Thyroid gland (tissue), 4 donors: ENCODE results near the gene LRRC56.

Source experiments
- CTCF ChIP-seq, 6 experiments: fragments of 200-600 bp in 3 of 6; fragments of 450-650 bp in 3 of 6; sonication (generic) in 3 of 6; IDR thresholded peaks; one replicate each; pipeline ENCODE4 v1.5.1; 2016 to 2019; ENCODE audit warnings: antibody characterized with exemption in 6 of 6, mild to moderate bottlenecking in 2 of 6, inconsistent platforms in 1 of 6, moderate library complexity in 1 of 6
- POLR2A ChIP-seq, 2 donors: fragments of 450-650 bp; IDR thresholded peaks; one replicate each; pipeline ENCODE4 v1.6.1; 2017; ENCODE audit warnings: antibody characterized with exemption in 2 of 2, mild to moderate bottlenecking in 2 of 2, moderate library complexity in 1 of 2

GRCh38 chr11:601573-602245 lies 64.4 kb downstream of the LRRC56 start:
- TF ChIP-seq CTCF (IDR thresholded peaks at IDR 0.05) (no peak), POLR2A (IDR thresholded peaks at IDR 0.05) (no peak)
